Neuronal stem cell (in vitro differentiated cells): Measurements from ENCODE around the gene MAD1L1.

Experiments
- DNase-seq: peaks from one replicate; pipeline ENCODE4 v3.0.0-alpha.2; 2013; ENCODE audit warnings: low spot score
- H2AFZ ChIP-seq: one replicate; pipeline ENCODE4 v1.6.1; 2013; ENCODE audit warnings: mild to moderate bottlenecking, low read length, inconsistent platforms
- H2AK5ac ChIP-seq: 2 replicates; pipeline ENCODE4 v1.6.1; 2013; ENCODE audit warnings: low read depth, mild to moderate bottlenecking, inconsistent platforms, low read length, moderate library complexity, mixed read lengths
- H2BK120ac ChIP-seq: 2 replicates; pipeline ENCODE4 v1.6.1; 2013; ENCODE audit warnings: low read depth, mild to moderate bottlenecking, inconsistent platforms, low read length, moderate library complexity, mixed read lengths
- H2BK12ac ChIP-seq: one replicate; pipeline ENCODE4 v1.6.1; 2013; ENCODE audit warnings: low read length, inconsistent platforms
- H2BK15ac ChIP-seq: 2 replicates; pipeline ENCODE4 v1.6.1; 2013; ENCODE audit warnings: mild to moderate bottlenecking, low read length, inconsistent platforms, mixed read lengths
- H2BK5ac ChIP-seq: one replicate; pipeline ENCODE4 v1.6.1; 2013; ENCODE audit warnings: inconsistent platforms, mild to moderate bottlenecking, low read length, moderate library complexity
- H3K14ac ChIP-seq: one replicate; pipeline ENCODE4 v1.6.1; 2013; ENCODE audit warnings: low read length, inconsistent platforms
- H3K18ac ChIP-seq: 2 replicates; pipeline ENCODE4 v1.6.1; 2013; ENCODE audit warnings: low read length, inconsistent platforms
- H3K23ac ChIP-seq: 2 replicates; pipeline ENCODE4 v1.6.1; 2013; ENCODE audit warnings: low read depth, mild to moderate bottlenecking, mixed read lengths, low read length, inconsistent platforms; ENCODE audit not compliant: poor library complexity
- H3K27ac ChIP-seq: replicated peaks from 3 replicates; pipeline ENCODE4 v1.5.1; 2013; ENCODE audit warnings: low read length, inconsistent platforms
- H3K27me3 ChIP-seq, 3 experiments: 2 replicates each; pipeline ENCODE4 v1.6.1; 2013; ENCODE audit warnings: low read length in 3 of 3, mild to moderate bottlenecking in 2 of 3, inconsistent platforms in 1 of 3, low read depth in 1 of 3, mixed read lengths in 1 of 3, moderate library complexity in 1 of 3; ENCODE audit not compliant: control insufficient read depth in 3 of 3, insufficient read depth in 3 of 3
- H3K36me3 ChIP-seq, 2 donors: replicated peaks in 1 of 2; 2 replicates each; pipeline ENCODE4 v1.6.1; 2013; ENCODE audit warnings: low read length in 2 of 2; ENCODE audit not compliant: control insufficient read depth in 2 of 2, insufficient read depth in 2 of 2
- H3K4ac ChIP-seq: 2 replicates; pipeline ENCODE4 v1.6.1; 2013; ENCODE audit warnings: inconsistent platforms, mild to moderate bottlenecking, low read length, moderate library complexity
- H3K4me1 ChIP-seq, 2 donors: 1 replicate in 1 of 2; 2 replicates in 1 of 2; pipeline ENCODE4 v1.6.1; 2013; ENCODE audit warnings: low read length in 2 of 2, low read depth in 1 of 2; ENCODE audit not compliant: control insufficient read depth in 2 of 2, insufficient read depth in 1 of 2
- H3K4me2 ChIP-seq: one replicate; pipeline ENCODE4 v1.6.1; 2013; ENCODE audit warnings: mild to moderate bottlenecking, low read length, inconsistent platforms; ENCODE audit not compliant: insufficient read depth, poor library complexity, severe bottlenecking
- H3K4me3 ChIP-seq, 2 donors: 2 replicates each; pipeline ENCODE4 v1.5.1; 2013; ENCODE audit warnings: low read length in 2 of 2, mild to moderate bottlenecking in 2 of 2, inconsistent platforms in 1 of 2, moderate library complexity in 1 of 2
- H3K79me1 ChIP-seq: one replicate; pipeline ENCODE4 v1.6.1; 2013; ENCODE audit warnings: low read depth, mild to moderate bottlenecking, inconsistent platforms, low read length, moderate library complexity
- H3K9ac ChIP-seq: one replicate; pipeline ENCODE4 v1.6.1; 2013; ENCODE audit warnings: mild to moderate bottlenecking, low read depth, low read length, inconsistent platforms; ENCODE audit not compliant: poor library complexity
- H3K9me3 ChIP-seq, 2 donors: replicated peaks in 1 of 2; 2 replicates each; pipeline versions ENCODE3 to v1.6.1; 2013; ENCODE audit warnings: low read length in 2 of 2, mild to moderate bottlenecking in 2 of 2, inconsistent platforms in 1 of 2, low read depth in 1 of 2, mixed read lengths in 1 of 2, moderate library complexity in 1 of 2; ENCODE audit not compliant: control insufficient read depth in 2 of 2, insufficient read depth in 1 of 2
- H4K8ac ChIP-seq: one replicate; pipeline ENCODE4 v1.6.1; 2013; ENCODE audit warnings: low read depth, mild to moderate bottlenecking, inconsistent platforms, low read length, moderate library complexity
- H4K91ac ChIP-seq: one replicate; pipeline ENCODE4 v1.6.1; 2013; ENCODE audit warnings: low read length, low read depth, mild to moderate bottlenecking, inconsistent platforms; ENCODE audit not compliant: poor library complexity
- WGBS, 2 donors: extraction: QIAGEN DNeasy Blood & Tissue Kit; methylation state at CpG; one replicate each; pipeline ENCODE4 v1.1.7; 2013; ENCODE audit warnings: missing lambda C conversion rate in 2 of 2, mixed read lengths in 1 of 2; ENCODE audit not compliant: insufficient read length in 2 of 2, insufficient replicate concordance in 1 of 2; ENCODE audit errors: extremely low coverage in 2 of 2; 5-methylcytosine and 5-hydroxymethylcytosine counted together

The MAD1L1 gene

GRCh38 chr7:2105280-2105679 lies 127.5 kb downstream of the MAD1L1 start:
- WGBS, 2 donors, result no CpG with 5 or more reads among the region's 13 CpGs
- Histone ChIP-seq H4K91ac (no peak overlapping the region), H3K9me3 (no peaks in the 10 kb centered on the region), H3K14ac (no peak overlapping the region), H2AK5ac (peak overlapping the region; percentile 72), H2AFZ (no peak overlapping the region), H3K18ac (peak overlapping the region; percentile 95), H2BK5ac (no peak overlapping the region), H2BK120ac (no peak overlapping the region), H2BK12ac (peak overlapping the region; percentile 48), H2BK15ac (peak overlapping the region; percentile 87), H4K8ac (no peak overlapping the region), H3K27me3 (no peaks in the 10 kb centered on the region), H3K4ac (no peak overlapping the region), H3K36me3 (peaks cover 0 to 2% of the 10 kb centered on the region in 2 donors), H3K9ac (no peak overlapping the region), H3K4me1 (peaks cover 52 to 60% of the 10 kb centered on the region in 2 donors), H3K27ac (no peak overlapping the region), H3K4me3 (no peak overlapping the region), H3K79me1 (peaks cover 16% of the 10 kb centered on the region), H3K4me2 (no peak overlapping the region), H3K23ac (no peak overlapping the region)
- no peak for DNase-seq

- Histone ChIP-seq H2BK120ac (no peak overlapping the region), H3K23ac (no peak overlapping the region), H3K9me3 (no peaks in the 10 kb centered on the region), H3K4me2 (no peak overlapping the region), H4K8ac (no peak overlapping the region), H3K9ac (no peak overlapping the region), H3K18ac (peak overlapping the region; percentile 12), H3K36me3 (peaks cover 0 to 2% of the 10 kb centered on the region in 2 donors), H4K91ac (no peak overlapping the region), H3K27me3 (no peaks in the 10 kb centered on the region), H3K14ac (no peak overlapping the region), H2BK12ac (no peak overlapping the region), H2AK5ac (peak overlapping the region; percentile 20), H3K4ac (no peak overlapping the region), H2AFZ (no peak overlapping the region), H3K79me1 (peaks cover 16% of the 10 kb centered on the region), H2BK15ac (no peak overlapping the region), H3K4me3 (no peak overlapping the region), H2BK5ac (no peak overlapping the region), H3K27ac (no peak overlapping the region), H3K4me1 (peaks cover 53 to 59% of the 10 kb centered on the region in 2 donors)
- WGBS, 2 donors, result no CpG with 5 or more reads among the region's 14 CpGs
- DNase-seq, result no peak
Observed at GRCh38 chr7:2104716-2105115, 128.0 kb downstream of the MAD1L1 start.

- Histone ChIP-seq H3K4ac (no peak overlapping the region), H2BK120ac (no peak overlapping the region), H2BK12ac (peak overlapping the region; percentile 2), H3K18ac (peak overlapping the region; percentile 68), H3K4me2 (no peak overlapping the region), H2BK5ac (no peak overlapping the region), H3K9ac (no peak overlapping the region), H3K4me1 (peaks cover 51 to 54% of the 10 kb centered on the region in 2 donors), H2BK15ac (no peak overlapping the region), H3K4me3 (no peak overlapping the region), H4K8ac (no peak overlapping the region), H3K27me3 (no peaks in the 10 kb centered on the region), H2AK5ac (no peak overlapping the region), H2AFZ (peak overlapping the region; percentile 7), H4K91ac (no peak overlapping the region), H3K9me3 (no peaks in the 10 kb centered on the region), H3K23ac (no peak overlapping the region), H3K36me3 (peaks cover 0 to 2% of the 10 kb centered on the region in 2 donors), H3K14ac (no peak overlapping the region), H3K79me1 (peaks cover 16% of the 10 kb centered on the region), H3K27ac (no peak overlapping the region)
- no CpG with 5 or more reads among the region's 27 CpGs for WGBS, 2 donors
- peak; percentile 64 for DNase-seq
Observed at GRCh38 chr7:2104107-2104710, 128.5 kb downstream of the MAD1L1 start.

- peaks cover 45 to 50% of the 10 kb centered on the region in 2 donors for H3K4me1 ChIP-seq
- peak overlapping the region; percentile 85 for H3K14ac ChIP-seq
- H2BK15ac ChIP-seq, result peak overlapping the region; percentile 91
- peak overlapping the region; percentile 56 for H2BK120ac ChIP-seq
- peak overlapping the region; percentile 62 for H2BK5ac ChIP-seq
- H3K4me3 ChIP-seq, result no peak overlapping the region
- H4K8ac ChIP-seq, result peak overlapping the region; percentile 74
- no peaks in the 10 kb centered on the region for H3K9me3 ChIP-seq
- DNase-seq, result no peak
- H3K36me3 ChIP-seq, result peaks cover 0 to 2% of the 10 kb centered on the region in 2 donors
- H2AFZ ChIP-seq, result no peak overlapping the region
- WGBS, 2 donors, result no CpG with 5 or more reads among the region's 39 CpGs
- H3K4ac ChIP-seq, result peak overlapping the region; percentile 4
- peak overlapping the region; percentile 84 for H3K18ac ChIP-seq
- H4K91ac ChIP-seq, result peak overlapping the region; percentile 86
- peak overlapping the region; percentile 96 for H2AK5ac ChIP-seq
- H2BK12ac ChIP-seq, result peak overlapping the region; percentile 89
- H3K9ac ChIP-seq, result peak overlapping the region; percentile 36
- no peaks in the 10 kb centered on the region for H3K27me3 ChIP-seq
- no peak overlapping the region for H3K27ac ChIP-seq
- H3K23ac ChIP-seq, result peak overlapping the region; percentile 80
- peaks cover 16% of the 10 kb centered on the region for H3K79me1 ChIP-seq
- H3K4me2 ChIP-seq, result no peak overlapping the region
Observed at GRCh38 chr7:2103071-2103898, 129.5 kb downstream of the MAD1L1 start.
